T1000 (cell line): Measurements from ENCODE around the gene MGARP.
"Not testable (repeated sequence)": the region's sequence is repeated elsewhere in the genome, so short reads cannot be mapped to it uniquely, and the experiment has no call there.

Experiments
- DNase-seq: peaks from one replicate; lab custom pipeline; 2025; ENCODE audit warnings: mixed read lengths; lab: John Stamatoyannopoulos, UW

The MGARP gene

DNA sequence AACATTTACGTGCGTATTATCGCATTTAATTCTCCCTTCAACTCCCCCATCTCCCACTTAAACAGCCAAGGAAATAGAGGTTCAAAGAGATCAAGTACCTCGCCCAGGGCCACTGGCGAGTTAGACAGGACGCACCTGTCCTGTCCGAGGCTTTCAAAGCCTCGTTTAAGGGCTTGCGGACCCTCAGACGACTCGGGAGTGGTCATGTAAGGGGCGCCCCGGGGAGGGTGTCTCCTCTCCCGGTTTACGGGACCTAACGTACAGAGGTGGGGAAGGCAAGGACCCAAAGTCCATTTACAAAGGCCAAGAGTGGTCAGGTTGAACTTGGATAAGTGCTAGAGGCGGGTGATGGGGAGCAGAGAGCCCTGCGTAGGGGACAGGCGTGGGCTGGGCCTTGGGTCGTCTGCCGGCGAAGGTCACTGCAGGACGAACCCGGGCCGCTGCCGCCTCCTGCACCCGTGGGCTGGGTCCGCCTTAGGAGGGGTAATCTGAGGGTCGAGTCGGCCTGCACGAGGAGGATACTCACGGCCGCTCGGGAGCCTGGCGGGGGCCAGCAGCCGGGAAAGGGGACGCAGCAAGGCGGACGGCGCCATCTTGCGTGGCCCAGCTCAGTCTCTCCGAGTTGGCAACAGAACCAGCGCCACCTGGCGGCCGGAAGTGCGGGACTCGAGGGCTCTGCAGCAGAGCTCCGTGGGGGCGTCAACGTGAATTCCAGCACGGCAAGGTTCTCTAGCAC, 15.3 kb upstream of the MGARP start:
- peak; percentile 85 for DNase-seq

DNA sequence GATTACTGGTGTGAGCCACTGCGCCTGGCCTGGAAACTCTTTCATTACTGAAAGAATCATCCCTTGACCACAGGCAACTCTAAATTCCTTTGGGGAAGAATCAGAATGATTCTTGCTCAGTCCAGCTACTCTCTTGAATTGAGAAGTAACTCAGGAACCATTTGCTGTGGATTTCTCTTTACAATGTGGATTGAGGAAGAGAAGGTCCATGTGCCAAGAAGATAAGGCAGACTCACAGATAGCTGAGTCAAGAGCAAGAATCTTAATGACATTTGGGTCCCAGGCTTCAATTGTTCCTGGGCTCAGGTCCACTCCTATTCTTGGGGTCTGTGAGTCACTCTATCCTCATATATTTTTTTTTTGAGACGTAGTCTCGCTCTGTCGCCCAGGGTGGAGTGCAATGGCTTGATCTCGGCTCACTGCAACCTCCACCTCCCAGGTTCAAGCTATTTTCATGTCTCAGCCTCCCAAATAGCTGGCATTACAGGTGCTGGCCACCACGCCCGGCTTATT, 6.2 kb upstream of the MGARP start:
- DNase-seq = no peak

DNA sequence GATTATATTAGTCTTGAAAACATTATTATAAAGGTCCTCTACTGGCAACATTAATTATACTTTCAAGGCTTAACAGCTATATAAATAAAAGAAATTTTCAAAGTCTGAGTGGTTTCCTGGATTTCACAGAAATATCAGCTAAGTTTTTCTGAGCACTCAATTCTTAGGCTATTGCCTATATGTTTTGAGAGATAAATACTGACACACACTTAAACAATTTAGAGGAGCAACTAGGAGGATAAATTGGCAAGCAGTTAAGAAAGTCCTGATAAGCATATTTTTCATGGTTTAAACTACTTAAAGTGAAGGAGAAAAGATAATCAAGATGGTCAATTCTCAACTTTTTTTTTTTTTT, 2.7 kb upstream of the MGARP start:
- no peak for DNase-seq

DNA sequence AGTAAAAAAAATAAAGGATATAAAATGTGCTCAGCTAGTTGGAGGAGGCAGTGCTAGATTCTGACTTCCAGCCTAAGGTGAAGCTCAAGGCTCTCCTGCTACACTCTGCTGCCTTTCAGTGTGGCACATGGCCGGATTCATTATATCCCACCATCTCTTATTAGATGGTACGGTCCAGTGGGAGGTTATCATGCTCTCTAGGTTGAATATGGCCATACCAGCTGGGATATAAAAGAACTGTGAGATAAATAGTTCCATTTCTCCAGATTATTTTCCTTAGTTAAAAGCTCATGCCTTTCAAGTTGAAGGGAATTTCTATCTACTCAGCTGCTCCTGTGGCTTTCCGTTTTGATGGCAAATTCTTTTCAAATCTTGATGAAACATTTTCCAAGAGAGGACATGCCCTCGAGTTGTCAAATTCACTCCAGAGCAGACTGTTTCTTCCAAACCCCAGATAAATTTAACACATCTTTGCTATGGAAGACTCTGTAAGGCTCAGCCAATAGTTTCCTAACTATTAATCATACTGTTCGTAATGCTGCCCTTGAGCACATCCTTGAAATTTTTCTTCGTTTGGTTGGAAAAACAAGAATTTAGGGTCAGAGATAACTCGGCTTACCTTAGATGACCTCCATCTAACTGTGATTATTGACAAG, 2.2 kb upstream of the MGARP start:
- DNase-seq = no peak

DNA sequence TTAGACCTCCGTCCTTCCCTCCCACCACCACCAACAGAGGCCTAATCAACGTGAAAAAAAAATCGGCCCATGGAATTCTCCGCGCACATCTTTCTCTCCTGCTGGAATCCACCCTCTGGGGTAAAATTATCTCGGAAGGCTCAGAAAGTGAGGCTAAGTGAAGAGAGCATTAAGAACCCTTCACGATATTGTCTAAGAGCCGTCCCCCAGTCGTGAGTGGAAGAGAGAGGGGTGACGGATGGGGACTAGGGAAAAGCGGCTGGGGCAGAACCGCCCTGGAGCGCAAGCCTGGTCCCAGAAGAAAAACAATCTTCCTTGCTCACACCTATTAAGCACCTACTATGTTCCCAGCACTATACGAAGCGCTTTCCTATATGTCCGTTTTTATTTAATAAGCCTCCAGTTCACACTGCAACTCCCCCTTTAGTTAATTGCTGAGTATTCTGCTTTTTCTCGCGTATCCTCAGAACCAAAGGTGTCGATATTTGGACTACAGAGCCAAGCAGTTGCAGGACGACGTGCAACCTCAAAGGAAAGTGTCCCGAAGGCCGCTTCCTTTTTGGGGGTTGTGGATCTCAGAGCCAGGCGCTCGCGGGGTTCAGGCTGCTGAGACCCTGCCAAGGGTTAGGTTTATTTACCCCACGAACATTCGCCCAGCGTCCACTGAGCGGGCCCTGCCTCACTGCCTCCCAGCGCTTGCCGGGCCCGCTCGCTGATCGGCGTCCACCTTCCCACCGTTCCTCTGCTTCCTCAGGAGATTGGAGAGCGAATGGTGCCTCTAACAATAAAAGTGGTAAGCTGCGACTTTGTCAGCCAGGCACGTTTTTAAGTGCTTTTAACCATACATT, 889 bp downstream of the MGARP start:
- DNase-seq = no peak

DNA sequence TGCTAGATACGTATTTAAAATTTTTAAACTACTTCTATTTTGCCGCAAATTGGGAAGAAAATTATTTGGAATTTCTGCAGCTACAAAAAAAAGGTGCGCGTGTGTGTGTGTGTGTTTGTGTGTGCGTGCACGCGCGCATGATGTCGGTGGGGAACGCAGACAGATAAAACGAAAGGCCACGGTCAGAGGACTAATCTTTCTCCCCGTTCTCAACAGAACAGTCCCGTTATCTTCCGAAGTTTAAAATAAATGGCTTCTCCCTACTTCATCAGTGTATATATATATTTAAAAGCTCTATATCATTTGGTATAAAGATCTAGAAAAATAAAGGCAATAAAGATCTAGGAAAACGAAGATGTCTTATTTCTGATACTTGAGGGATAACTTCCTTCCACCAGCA, 1.5 kb downstream of the MGARP start:
- no peak for DNase-seq

DNA sequence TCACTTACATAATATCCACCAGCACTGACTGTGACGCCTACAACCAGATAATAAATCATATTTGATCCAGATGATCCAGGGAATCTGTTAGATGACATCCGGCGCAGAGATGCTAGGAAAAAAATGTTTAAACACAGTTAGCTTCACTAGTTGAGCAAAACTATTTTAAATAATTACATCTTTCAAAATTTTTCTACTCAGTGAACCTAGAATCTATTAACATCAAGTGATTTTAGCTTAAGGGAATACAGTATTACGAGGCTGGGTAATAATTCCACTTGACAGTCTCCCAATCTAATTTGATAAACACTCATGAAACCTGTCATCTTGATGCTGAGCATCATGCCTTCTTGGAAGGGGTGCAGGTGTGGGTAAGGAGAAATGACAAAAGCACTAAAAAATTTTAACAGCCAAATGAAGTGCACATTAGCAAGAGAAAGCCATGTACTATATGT, 4.7 kb downstream of the MGARP start:
- no peak for DNase-seq

DNA sequence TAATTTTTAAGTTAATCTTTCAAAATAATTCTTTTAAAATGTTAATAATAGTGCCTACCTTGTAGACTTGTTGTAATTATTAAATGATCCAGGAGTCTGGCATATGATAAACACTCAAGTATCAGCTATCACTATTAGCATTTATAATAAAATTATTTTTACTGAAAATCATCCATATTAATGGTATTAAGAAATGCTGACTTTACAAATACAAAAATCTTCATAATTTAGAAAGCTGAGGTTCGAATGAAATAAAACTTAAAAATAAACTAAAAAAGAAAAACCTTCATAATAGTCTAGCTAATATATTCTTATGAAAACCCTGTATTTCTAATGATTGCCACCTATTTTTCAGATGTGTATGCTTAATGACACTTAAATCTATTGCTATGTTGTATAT, 5.2 kb downstream of the MGARP start:
- DNase-seq = no peak

DNA sequence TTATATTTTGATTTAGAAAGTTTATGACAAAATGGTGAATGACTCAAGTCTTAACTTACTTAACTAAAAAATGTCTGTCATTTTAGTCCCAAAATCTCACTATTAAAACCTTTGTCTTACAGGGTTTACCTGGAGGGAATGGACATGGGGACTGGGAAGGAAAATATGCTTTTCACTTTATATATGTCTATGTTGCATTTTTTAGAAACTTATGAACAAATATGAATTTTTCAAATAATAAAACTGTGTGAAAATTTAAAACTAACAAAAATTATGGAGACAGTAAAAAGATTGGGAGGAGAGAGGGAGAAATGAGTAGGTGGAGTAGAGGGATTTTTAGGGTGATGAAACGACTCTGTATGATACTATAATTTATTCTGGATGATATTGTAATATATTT, 6.2 kb downstream of the MGARP start:
- no peak for DNase-seq

DNA sequence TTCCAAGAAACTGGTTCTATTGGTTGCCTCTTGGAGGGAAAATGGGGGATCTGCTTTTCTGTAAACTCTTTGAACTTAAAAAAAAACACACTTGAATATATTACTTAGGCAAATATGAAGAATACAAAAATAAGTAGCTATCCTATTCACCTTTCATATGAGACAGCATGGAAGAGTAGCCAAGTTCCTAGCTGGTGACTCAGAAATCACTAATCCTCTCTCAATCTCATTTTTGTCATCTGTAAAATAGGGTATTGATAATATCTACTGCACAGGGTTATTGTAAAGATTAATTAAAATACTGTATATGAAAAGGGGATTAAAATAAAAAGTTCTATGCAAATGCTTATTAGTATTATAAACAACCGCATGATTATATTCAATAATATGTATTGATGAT, 12.7 kb downstream of the MGARP start:
- DNase-seq = no peak

DNA sequence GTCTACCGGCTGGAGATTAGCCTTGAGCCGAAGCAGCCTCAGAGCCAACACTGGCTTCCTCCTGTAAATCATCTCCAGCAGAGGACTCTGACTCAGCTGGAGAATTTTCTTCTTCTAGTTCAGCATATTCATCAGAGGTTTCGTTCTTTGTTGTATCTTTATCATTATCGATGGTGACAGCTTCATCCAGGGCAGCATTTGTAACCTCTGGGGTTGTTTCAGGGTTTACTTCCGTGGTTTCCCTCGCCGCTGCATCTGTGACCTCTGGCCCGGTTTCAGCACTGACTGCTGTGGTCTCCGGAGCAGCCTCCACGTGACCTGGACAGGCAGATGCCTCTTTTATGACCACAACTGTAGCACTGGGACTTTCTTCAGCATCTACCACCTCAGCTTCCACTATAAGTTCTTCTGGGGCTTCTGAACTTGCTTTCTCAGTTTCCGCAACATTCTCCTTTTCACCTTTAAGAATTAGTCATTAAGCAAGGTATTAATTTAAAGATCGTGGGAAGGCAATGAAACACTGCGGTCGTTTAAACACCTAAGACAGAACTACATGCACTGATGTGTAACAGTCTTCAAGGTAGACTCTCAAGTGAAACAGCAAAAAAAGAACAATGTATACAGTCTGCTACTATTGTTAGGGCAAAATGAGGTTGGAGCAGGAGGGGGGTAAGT, 13.3 kb downstream of the MGARP start:
- peak; percentile 52 for DNase-seq

DNA sequence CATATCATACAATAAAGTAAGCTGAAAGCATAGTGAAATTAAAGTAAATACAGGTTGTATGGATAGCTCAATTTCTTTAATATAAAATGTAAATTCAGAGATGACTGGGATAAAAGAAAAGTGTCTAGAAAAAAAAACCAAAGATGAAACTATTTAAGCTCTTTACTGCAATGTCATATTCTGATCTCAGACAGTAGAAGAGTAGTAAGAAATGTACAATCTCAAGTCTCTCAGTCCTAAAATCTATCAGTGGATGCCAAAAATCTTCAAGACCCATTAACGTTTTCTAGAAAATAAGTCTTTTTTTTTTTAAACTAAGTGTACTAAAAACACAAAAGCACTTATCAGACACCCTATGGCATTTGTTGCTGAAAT, 13.8 kb downstream of the MGARP start:
- DNase-seq = no peak

DNA sequence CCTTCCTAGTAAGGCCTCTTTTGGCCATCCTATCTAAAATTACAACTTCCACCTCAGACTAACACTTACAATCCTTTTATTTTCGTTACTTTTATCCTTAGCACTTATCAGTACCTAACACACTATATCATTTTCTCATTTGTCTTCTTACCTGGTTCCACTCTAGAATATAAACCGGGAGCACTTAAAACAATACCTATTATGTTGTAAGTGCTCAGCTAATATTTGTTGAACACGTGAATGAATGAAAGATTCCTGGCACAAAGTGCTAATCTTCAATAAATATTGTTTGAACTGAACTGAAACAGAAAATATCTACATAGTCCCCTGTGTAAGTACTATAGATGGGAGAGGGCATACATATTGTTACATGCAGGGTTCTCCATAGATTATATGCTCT, 14.4 kb downstream of the MGARP start:
- no peak for DNase-seq

DNA sequence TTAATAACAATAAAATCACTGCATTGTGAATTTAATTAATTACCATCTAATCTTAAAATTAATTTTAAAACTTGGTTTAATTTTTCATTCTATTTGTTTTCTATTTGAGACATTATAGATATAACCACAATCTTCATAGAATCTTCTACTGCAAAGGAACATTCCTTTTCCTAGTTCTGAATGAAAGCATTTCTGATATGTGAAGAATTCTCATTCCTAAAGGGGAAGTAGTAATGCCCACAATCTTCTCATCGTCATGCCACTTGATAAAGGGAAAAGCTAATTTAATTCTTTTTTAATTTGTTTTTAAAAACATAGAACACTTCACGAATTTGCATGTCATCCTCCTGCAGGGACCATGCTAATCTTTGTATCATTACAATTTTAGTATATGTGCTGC, 23.7 kb downstream of the MGARP start:
- DNase-seq = no peak

DNA sequence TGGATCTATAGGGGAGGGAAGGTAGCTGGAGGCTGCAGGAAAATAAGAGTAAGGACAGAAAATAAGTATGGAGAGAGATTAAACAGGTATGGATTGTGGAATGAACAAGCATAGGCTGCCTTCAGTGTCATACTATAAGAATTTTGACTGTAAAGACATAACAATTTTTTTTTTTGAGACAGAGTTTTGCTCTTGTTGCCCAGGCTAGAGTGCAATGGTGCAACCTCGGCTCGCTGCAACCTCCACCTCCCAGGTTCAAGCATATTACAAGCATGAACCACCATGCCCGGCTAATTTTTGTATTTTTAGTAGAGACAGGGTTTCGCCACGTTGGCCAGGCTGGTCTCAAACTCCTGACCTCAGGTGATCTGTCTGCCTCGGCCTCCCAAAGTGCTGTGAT, 24.4 kb downstream of the MGARP start:
- DNase-seq = not testable (repeated sequence)

DNA sequence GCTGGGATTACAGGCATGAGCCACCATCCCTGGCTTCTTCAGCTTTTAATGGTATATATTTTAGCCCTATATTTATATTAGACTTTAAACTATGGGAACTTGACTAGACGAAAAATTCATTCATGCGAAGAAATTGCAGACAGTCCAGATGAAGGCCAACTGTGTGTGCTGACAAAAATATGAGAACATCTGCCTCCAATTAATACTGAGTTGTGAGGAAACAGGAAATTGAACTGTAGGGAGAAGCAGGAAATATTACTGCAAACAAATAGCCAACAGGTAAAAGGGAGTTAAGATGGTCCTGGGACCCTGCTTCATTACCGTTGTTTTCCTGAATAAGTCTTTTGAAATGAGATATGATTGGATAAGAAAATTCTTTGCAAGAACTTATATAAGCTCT, 26.3 kb downstream of the MGARP start:
- DNase-seq = no peak

DNA sequence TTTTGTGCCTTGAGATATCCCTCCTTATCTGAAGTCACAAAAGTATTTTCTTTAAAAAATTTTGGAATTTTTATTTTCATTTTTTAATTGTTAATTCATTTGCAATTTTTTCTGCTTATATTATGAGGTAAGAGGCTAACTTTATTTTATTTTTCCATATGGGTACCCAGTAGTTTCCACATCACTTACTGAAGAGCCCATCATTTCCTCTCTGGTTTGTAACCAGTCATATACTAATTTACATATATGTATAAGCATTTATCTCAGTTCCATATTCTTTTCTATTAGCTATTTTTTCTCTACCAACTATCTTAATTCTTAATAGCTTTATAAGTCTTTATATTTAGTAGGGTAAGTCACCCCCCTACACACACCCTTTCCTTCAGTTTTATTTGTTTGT, 27.0 kb downstream of the MGARP start:
- no peak for DNase-seq

DNA sequence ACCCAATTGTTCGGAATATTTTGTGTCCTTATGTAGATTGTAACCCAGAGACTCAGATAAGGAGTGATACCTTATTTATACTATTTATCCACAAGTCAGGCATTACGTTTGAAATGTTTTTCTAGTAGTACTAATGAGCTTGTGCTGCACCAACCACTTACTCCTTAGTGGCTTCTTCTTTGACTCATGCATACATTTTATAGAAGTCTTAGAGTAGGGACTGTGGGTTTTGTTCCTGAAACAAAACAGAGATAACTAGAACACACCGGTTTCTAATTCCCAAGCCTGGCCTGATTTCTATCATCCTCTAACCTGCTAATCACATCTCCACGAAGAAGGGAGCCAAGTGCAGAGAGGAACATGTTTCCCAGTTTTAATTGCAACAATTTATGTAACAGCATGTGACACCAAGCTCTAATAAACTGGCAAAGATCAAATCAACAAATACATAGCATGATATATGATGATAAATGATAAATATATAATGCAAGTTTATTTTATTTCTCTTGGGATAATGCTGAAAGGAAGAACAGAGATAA, 32.3 kb downstream of the MGARP start:
- no peak for DNase-seq

DNA sequence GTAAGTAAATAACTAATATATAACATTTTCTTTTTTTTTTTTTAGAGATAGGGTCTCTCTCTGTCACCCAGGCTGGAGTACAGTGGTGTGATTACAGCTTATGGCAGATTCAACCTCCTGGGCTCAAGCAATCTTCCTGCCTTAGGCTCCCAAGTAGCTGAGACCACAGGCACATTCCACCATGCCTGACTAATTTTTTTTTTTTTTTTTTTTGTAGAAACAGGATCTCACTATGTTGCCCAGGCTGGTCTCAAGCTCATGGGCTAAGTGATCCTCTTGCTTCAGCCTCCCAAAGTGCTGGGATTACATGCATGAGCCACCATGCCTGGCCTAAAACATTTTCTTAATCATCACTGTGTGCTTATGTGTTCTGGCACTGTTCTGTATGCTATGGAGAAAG, 32.8 kb downstream of the MGARP start:
- no peak for DNase-seq

DNA sequence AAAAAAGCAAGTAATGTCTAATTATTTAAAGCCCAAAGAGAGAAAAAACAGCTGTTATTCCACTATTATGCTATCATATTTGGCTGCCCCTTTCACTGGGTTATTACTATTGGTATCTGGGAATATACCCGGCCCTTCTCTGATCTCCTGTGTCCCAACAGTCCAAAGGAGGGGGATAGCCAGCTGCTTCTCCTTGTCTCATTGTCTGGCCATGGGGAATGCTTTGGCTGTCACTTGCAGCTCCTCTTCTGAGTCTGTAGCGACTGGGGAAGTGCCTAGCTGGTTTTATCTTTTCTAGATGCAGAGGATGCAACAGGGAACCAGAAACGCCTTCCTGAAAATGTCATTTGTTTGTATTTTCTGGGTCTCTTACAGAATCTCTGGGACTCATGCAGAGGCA, 33.9 kb downstream of the MGARP start:
- DNase-seq = no peak

DNA sequence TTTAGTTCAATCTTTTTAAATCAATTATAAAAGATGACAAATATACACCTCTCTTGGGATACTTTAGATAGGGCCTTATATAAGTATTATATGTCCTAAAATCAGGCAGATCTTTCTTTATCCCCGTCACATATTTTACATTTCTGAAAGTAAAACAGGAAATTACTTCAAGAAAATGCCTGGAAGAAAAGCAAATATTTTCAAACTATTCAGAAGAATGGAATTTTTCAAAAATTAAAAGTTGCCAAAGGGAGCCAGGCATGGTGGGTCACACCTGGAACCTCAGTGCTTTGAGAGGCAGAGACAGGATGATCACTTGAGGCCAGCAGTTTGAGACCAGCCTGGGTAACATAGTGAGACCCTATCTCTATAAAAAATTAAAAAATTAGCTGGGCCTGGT, 34.4 kb downstream of the MGARP start:
- no peak for DNase-seq
